Keratinocyte (primary cell): ENCODE results near the gene FMN2. TPM values are rescaled to one million over a fixed set of nuclear protein-coding genes. Genes with fewer than 3 reads are reported as not detected.

Experiments
- DNase-seq: peaks from one replicate; pipeline ENCODE4 v3.0.0-alpha.2; 2011; ENCODE audit warnings: low read depth, missing footprints, low spot score
- FAIRE-seq: peaks from 2 replicates; lab custom pipeline; 2011; peaks lifted over from hg19 to GRCh38; lab: Jason Lieb, UNC
- H2AFZ ChIP-seq: 2 replicates; pipeline ENCODE4 v1.6.0; 2012; ENCODE audit warnings: low read length, control low read depth, inconsistent platforms; ENCODE audit not compliant: control insufficient read depth
- H3K27ac ChIP-seq: 2 replicates; pipeline ENCODE4 v1.5.1; 2011; ENCODE audit warnings: low read length; ENCODE audit not compliant: control insufficient read depth, insufficient read depth
- H3K27me3 ChIP-seq: 3 replicates; pipeline ENCODE4 v1.6.0; 2011; ENCODE audit warnings: low read length; ENCODE audit not compliant: control insufficient read depth, insufficient read depth; ENCODE audit errors: extremely low read depth
- H3K36me3 ChIP-seq, 2 experiments: 2 replicates in 1 of 2; 3 replicates in 1 of 2; pipeline ENCODE4 v1.5.1; 2011; ENCODE audit warnings: low read length in 2 of 2, mild to moderate bottlenecking in 1 of 2; ENCODE audit not compliant: control insufficient read depth in 2 of 2, insufficient read depth in 2 of 2; ENCODE audit errors: extremely low read depth in 1 of 2
- H3K4me1 ChIP-seq: 3 replicates; pipeline ENCODE4 v1.5.1; 2011; ENCODE audit warnings: low read length; ENCODE audit not compliant: control insufficient read depth, insufficient read depth; ENCODE audit errors: extremely low read depth
- H3K4me2 ChIP-seq: 3 replicates; pipeline ENCODE4 v1.6.0; 2011; ENCODE audit warnings: low read depth, low read length; ENCODE audit not compliant: control insufficient read depth, insufficient read depth; ENCODE audit errors: extremely low read depth
- H3K4me3 ChIP-seq, 3 experiments: fragments of 200-600 bp in 1 of 3; sonication (generic) in 1 of 3; 2 replicates in 2 of 3; 3 replicates in 1 of 3; pipeline ENCODE4 v1.5.1; 2011 to 2016; ENCODE audit warnings: low read length in 3 of 3, mild to moderate bottlenecking in 3 of 3, control low read depth in 2 of 3, inconsistent platforms in 1 of 3, low read depth in 1 of 3, mixed read lengths in 1 of 3, mixed run types in 1 of 3, moderate library complexity in 1 of 3; ENCODE audit not compliant: control insufficient read depth in 2 of 3, insufficient read depth in 2 of 3; ENCODE audit errors: extremely low read depth in 1 of 3
- H3K79me2 ChIP-seq: 2 replicates; pipeline ENCODE4 v1.6.0; 2012; ENCODE audit warnings: low read length; ENCODE audit not compliant: control insufficient read depth, insufficient read depth
- H3K9ac ChIP-seq: 3 replicates; pipeline ENCODE4 v1.6.0; 2011; ENCODE audit warnings: low read length; ENCODE audit not compliant: control insufficient read depth, insufficient read depth; ENCODE audit errors: extremely low read depth
- H3K9me1 ChIP-seq: 3 replicates; pipeline ENCODE4 v1.6.0; 2011; ENCODE audit warnings: low read length; ENCODE audit not compliant: control insufficient read depth, insufficient read depth; ENCODE audit errors: extremely low read depth
- H3K9me3 ChIP-seq: 2 replicates; pipeline ENCODE4 v1.5.1; 2012; ENCODE audit warnings: low read depth, low read length; ENCODE audit not compliant: control insufficient read depth
- H4K20me1 ChIP-seq: 3 replicates; pipeline ENCODE4 v1.6.0; 2011; ENCODE audit warnings: low read length; ENCODE audit not compliant: control insufficient read depth, insufficient read depth; ENCODE audit errors: extremely low read depth
- CTCF ChIP-seq, 3 experiments: IDR thresholded peaks in 1 of 3; conservative IDR thresholded peaks in 1 of 3; optimal IDR thresholded peaks in 1 of 3; 2 replicates in 2 of 3; 3 replicates in 1 of 3; pipeline versions ENCODE3 to v1.5.1; 2011; ENCODE audit warnings: low read length in 3 of 3, mild to moderate bottlenecking in 3 of 3, moderate library complexity in 2 of 3, control low read depth in 1 of 3, inconsistent platforms in 1 of 3; ENCODE audit not compliant: insufficient read depth in 2 of 3; ENCODE audit errors: extremely low read depth in 1 of 3
- EZH2 ChIP-seq: IDR thresholded peaks from one replicate; pipeline ENCODE4 v1.6.1; 2012; ENCODE audit warnings: inconsistent platforms, mild to moderate bottlenecking, low read length, moderate library complexity
- dilution Hi-C: fragments of 300-500 bp; cut with MboI; formaldehyde crosslinking; loops from one replicate; pipeline ENCODE4 v1.7.0; 2020; ENCODE audit warnings: low sequenced_read_pairs; ENCODE audit not compliant: extremely low pct_ligation_motif_present
- polyA plus RNA-seq, 5 experiments: library from polyadenylated mRNA; depleted of rRNA in 3 of 5; stranded (reverse) in 3 of 5; stranded (forward) in 1 of 5; unstranded in 1 of 5; fragments of >200 nt; gene quantifications; 1 replicate in 1 of 5; 2 replicates in 3 of 5; 3 replicates in 1 of 5; pipeline versions ENCODE4 v1.2.1 to v1.2.3, GENCODE V29; 2011 to 2012; ENCODE audit warnings: missing spikeins in 2 of 5, low read depth in 1 of 5, low replicate concordance in 1 of 5

FMN2 gene
- polyA plus RNA-seq, 1 donor (not counting 4 experiments of a cell fraction or from before 2014, with no cell fraction given): not detected

- no peaks in the 10 kb centered on the region for H4K20me1 ChIP-seq
- no peak for FAIRE-seq
- H3K4me2 ChIP-seq: no peak overlapping the region
- H3K4me3 ChIP-seq: no peak overlapping the region
- no peak overlapping the region for H3K9ac ChIP-seq
- H3K9me1 ChIP-seq: no peaks in the 10 kb centered on the region
- H3K9me3 ChIP-seq: no peaks in the 10 kb centered on the region
- no peak for DNase-seq
- H3K79me2 ChIP-seq: no peaks in the 10 kb centered on the region
- no peaks in the 10 kb centered on the region for H3K36me3 ChIP-seq
- no peak for TF ChIP-seq CTCF (optimal IDR thresholded peaks at IDR 0.05 in 1 of 3, IDR thresholded peaks at IDR 0.05 in 1 of 3, conservative IDR thresholded peaks at IDR 0.05 in 1 of 3; ENCODE audit: extremely low read depth in 1 of 3, insufficient read depth in 2 of 3, low read length in 3 of 3)
- TF ChIP-seq EZH2: no peak
- no peak overlapping the region for H2AFZ ChIP-seq
- no peaks in the 10 kb centered on the region for H3K27me3 ChIP-seq
- no peak overlapping the region for H3K27ac ChIP-seq
- H3K4me1 ChIP-seq: no peaks in the 10 kb centered on the region
- dilution Hi-C loops: no loop called here
These were observed 303.7 kb downstream of the FMN2 start for GRCh38 chr1:240395336-240395735.

DNA sequence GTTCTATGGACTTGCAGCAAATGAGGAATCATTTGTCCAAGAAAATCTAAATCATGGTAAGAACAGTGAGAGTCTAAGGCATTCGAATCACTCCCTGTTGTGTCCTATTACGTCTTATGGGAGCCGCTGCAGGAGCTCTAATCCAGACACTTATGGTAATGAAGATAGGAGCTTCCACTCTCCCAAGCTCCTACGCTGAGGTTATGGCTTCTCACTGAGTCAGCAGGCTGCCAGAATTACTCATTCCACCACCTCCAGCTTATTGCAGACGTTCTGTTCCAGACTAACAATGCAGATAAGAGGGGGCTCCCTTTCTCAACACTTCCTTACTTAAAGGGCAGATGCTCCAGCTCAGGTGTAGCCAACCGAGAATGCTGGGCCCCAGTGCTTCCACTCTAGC, 307.7 kb downstream of the FMN2 start:
- Histone ChIP-seq H3K9ac (no peak overlapping the region), H3K27me3 (no peaks in the 10 kb centered on the region), H3K4me3 (no peak overlapping the region), H4K20me1 (no peaks in the 10 kb centered on the region), H3K4me2 (no peak overlapping the region), H3K9me1 (no peaks in the 10 kb centered on the region), H3K79me2 (no peaks in the 10 kb centered on the region), H3K27ac (no peak overlapping the region), H3K9me3 (no peaks in the 10 kb centered on the region), H3K36me3 (no peaks in the 10 kb centered on the region), H2AFZ (no peak overlapping the region), H3K4me1 (no peaks in the 10 kb centered on the region)
- dilution Hi-C loops: no loop called here
- FAIRE-seq: no peak
- TF ChIP-seq EZH2 (no peak), CTCF (optimal IDR thresholded peaks at IDR 0.05 in 1 of 3, IDR thresholded peaks at IDR 0.05 in 1 of 3, conservative IDR thresholded peaks at IDR 0.05 in 1 of 3; ENCODE audit: extremely low read depth in 1 of 3, insufficient read depth in 2 of 3, low read length in 3 of 3) (no peak)
- DNase-seq: no peak
